HepG2 (cell line): Measurements from ENCODE around the gene DSC3. TPM values are rescaled to one million over a fixed set of nuclear protein-coding genes. Genes with fewer than 3 reads are reported as not detected.
"Not testable (repeated sequence)": the region's sequence is repeated elsewhere in the genome, so short reads cannot be mapped to it uniquely, and the experiment has no call there.

Experiments
- ATAC-seq: fragments of 200-7000 bp; cut with Tn5 transposase; 3 replicates; pipeline ENCODE4 v1.9.1; 2020; ENCODE audit warnings: mild to moderate bottlenecking, moderate library complexity
- BruUV-seq: library from RNA; stranded (reverse); fragments of 400-500 nt; replicated peaks from 2 replicates; lab custom pipeline; 2021; lab: Mats Ljungman, UMichigan
- CTCF ChIA-PET: fragments of 300-600 bp; formaldehyde crosslinking; extraction: SDS; loops from one replicate; lab custom pipeline; 2021; ENCODE audit warnings: low total read pairs, inconsistent platforms, low intra/inter-chr PET ratio; lab: Yijun Ruan, JAX
- POLR2A ChIA-PET: fragments of 350-600 bp; sonication (Branson Sonifier 250); formaldehyde crosslinking; loops from one replicate; lab custom pipeline; 2020; ENCODE audit warnings: antibody characterized with exemption, inconsistent platforms; lab: Yijun Ruan, JAX
- DNase-seq: peaks from one replicate; pipeline ENCODE4 v3.0.0-alpha.2; 2015; ENCODE audit warnings: low spot score
- FAIRE-seq: peaks from 3 replicates; lab custom pipeline; 2011; peaks lifted over from hg19 to GRCh38; lab: Jason Lieb, UNC
- H2AFZ ChIP-seq: one replicate; pipeline ENCODE4 v1.6.1; 2011; ENCODE audit warnings: low read length, inconsistent platforms
- H3K27ac ChIP-seq: fragments of 300-600 bp; 3 replicates; pipeline ENCODE4 v1.8.0; 2011; ENCODE audit warnings: mixed run types, mild to moderate bottlenecking, mixed read lengths, low read length, inconsistent platforms; ENCODE audit not compliant: insufficient read depth; ENCODE audit errors: extremely low read length
- H3K27me3 ChIP-seq, 2 experiments: fragments of 200-600 bp in 1 of 2; 2 replicates in 1 of 2; 3 replicates in 1 of 2; pipeline versions ENCODE4 v1.6.0 to v1.8.0; 2011; ENCODE audit warnings: low read length in 2 of 2, mild to moderate bottlenecking in 2 of 2, moderate library complexity in 2 of 2, inconsistent platforms in 1 of 2; ENCODE audit not compliant: insufficient read depth in 2 of 2, control insufficient read depth in 1 of 2
- H3K36me3 ChIP-seq, 2 experiments: fragments of 200-600 bp in 1 of 2; replicated peaks in 1 of 2; 2 replicates in 1 of 2; 3 replicates in 1 of 2; pipeline versions ENCODE4 v1.5.1 to v1.8.0; 2011; ENCODE audit warnings: low read length in 2 of 2, inconsistent platforms in 1 of 2; ENCODE audit not compliant: insufficient read depth in 2 of 2, control insufficient read depth in 1 of 2
- H3K4me1 ChIP-seq: 2 replicates; pipeline ENCODE4 v1.5.1; 2012; ENCODE audit warnings: low read length, inconsistent platforms; ENCODE audit not compliant: insufficient read depth
- H3K4me2 ChIP-seq: 2 replicates; pipeline ENCODE4 v1.6.0; 2011; ENCODE audit warnings: low read depth, low read length, inconsistent platforms
- H3K4me3 ChIP-seq, 3 experiments: fragments of 200-600 bp in 1 of 3; sonication (generic), shearing (Covaris generic) in 1 of 3; replicated peaks in 1 of 3; 2 replicates each; pipeline ENCODE4 v1.5.1; 2011 to 2016; ENCODE audit warnings: low read length in 3 of 3, inconsistent platforms in 2 of 3, low read depth in 2 of 3, mild to moderate bottlenecking in 2 of 3, control low read depth in 1 of 3, mixed read lengths in 1 of 3; ENCODE audit not compliant: insufficient read depth in 1 of 3
- H3K79me2 ChIP-seq: one replicate; pipeline ENCODE4 v1.6.1; 2011; ENCODE audit warnings: low read length, inconsistent platforms; ENCODE audit not compliant: insufficient read depth
- H3K9ac ChIP-seq: 2 replicates; pipeline ENCODE4 v1.6.0; 2011; ENCODE audit warnings: mild to moderate bottlenecking, low read depth, low read length, inconsistent platforms; ENCODE audit not compliant: insufficient read depth
- H3K9me3 ChIP-seq: 2 replicates; pipeline ENCODE4 v1.5.1; 2012; ENCODE audit warnings: mild to moderate bottlenecking, low read length
- H4K20me1 ChIP-seq: 2 replicates; pipeline ENCODE4 v1.6.0; 2011; ENCODE audit warnings: inconsistent platforms, mild to moderate bottlenecking, low read length, moderate library complexity; ENCODE audit not compliant: insufficient read depth
- AGO2 ChIP-seq: fragments of 200-400 bp; formaldehyde crosslinking; optimal IDR thresholded peaks from 2 replicates; pipeline ENCODE3; 2017; ENCODE audit warnings: mild to moderate bottlenecking, low read depth, low read length, moderate library complexity
- FLYWCH1 ChIP-seq: sonication (generic); formaldehyde crosslinking; IDR thresholded peaks from 2 replicates; pipeline ENCODE4 v1.8.1; 2023; ENCODE audit warnings: mild to moderate bottlenecking, missing genetic modification reagents
- KAT8 ChIP-seq: IDR thresholded peaks from 2 replicates; pipeline ENCODE4 v1.6.1; 2016; ENCODE audit warnings: missing genetic modification reagents, missing compliant biosample characterization
- KDM2A ChIP-seq: sonication (generic); formaldehyde crosslinking; IDR thresholded peaks from 2 replicates; pipeline ENCODE4 v1.4.0; 2020; ENCODE audit warnings: low read depth, missing genetic modification reagents, borderline replicate concordance
- NFYB ChIP-seq: sonication (generic); formaldehyde crosslinking; IDR thresholded peaks from 2 replicates; pipeline ENCODE4 v1.4.0; 2020; ENCODE audit warnings: missing genetic modification reagents
- NONO ChIP-seq, 2 experiments: fragments of 450-650 bp in 1 of 2; sonication (generic) in 1 of 2; formaldehyde crosslinking in 1 of 2; IDR thresholded peaks in 1 of 2; conservative IDR thresholded peaks in 1 of 2; 2 replicates each; pipeline versions ENCODE4 v1.6.1 to v1.8.0; 2017 to 2022; ENCODE audit warnings: mild to moderate bottlenecking in 1 of 2, missing genetic modification reagents in 1 of 2, moderate library complexity in 1 of 2
- SAFB2 ChIP-seq: sonication (generic); formaldehyde crosslinking; IDR thresholded peaks from 2 replicates; pipeline ENCODE4 v1.5.1; 2020; ENCODE audit warnings: missing genetic modification reagents, low read depth, mild to moderate bottlenecking, borderline replicate concordance
- SRSF1 ChIP-seq: fragments of 200-400 bp; formaldehyde crosslinking; optimal IDR thresholded peaks from 2 replicates; pipeline ENCODE3; 2017; ENCODE audit warnings: mild to moderate bottlenecking, low read depth, low read length, moderate library complexity
- TAF1 ChIP-seq: sonication (generic); formaldehyde crosslinking; IDR thresholded peaks from 2 replicates; pipeline ENCODE4 v1.4.0; 2020; ENCODE audit warnings: missing genetic modification reagents
- TSC22D2 ChIP-seq: sonication (generic); formaldehyde crosslinking; IDR thresholded peaks from 2 replicates; pipeline ENCODE4 v1.5.1; 2020; ENCODE audit warnings: missing genetic modification reagents, mild to moderate bottlenecking, borderline replicate concordance
- ZMYM2 ChIP-seq: sonication (generic); formaldehyde crosslinking; IDR thresholded peaks from 2 replicates; pipeline ENCODE4 v1.8.0; 2022; ENCODE audit warnings: mild to moderate bottlenecking, missing genetic modification reagents
- ZNF629 ChIP-seq: sonication (generic); formaldehyde crosslinking; conservative IDR thresholded peaks from 2 replicates; pipeline ENCODE4 v1.5.0; 2020; ENCODE audit warnings: missing genetic modification reagents
- WGBS: methylation state at CpG from one replicate; pipeline ENCODE4 v1.1.6; 2017; ENCODE audit warnings: low lambda C conversion rate; 5-methylcytosine and 5-hydroxymethylcytosine counted together
- in situ Hi-C: cut with HindIII; loops from 2 replicates; pipeline ENCODE4 v1.10.0; 2017; ENCODE audit warnings: low pct_unique_long_range_greater_than_20kb; ENCODE audit not compliant: extremely low pct_ligation_motif_present
- intact Hi-C: fragments of 100-400 bp; cut with micrococcal nuclease; formaldehyde crosslinking; loops from one replicate; pipeline ENCODE4 v1.10.0; 2022; ENCODE audit not compliant: unreplicated experiment
- polyA plus RNA-seq, 8 experiments: library from polyadenylated mRNA; depleted of rRNA in 3 of 8; stranded (reverse) in 7 of 8; unstranded in 1 of 8; fragments of >200 nt; fragmentation: Illumina TruSeq in 4 of 8; extraction: Trizol in 4 of 8; gene quantifications; 2 replicates each; pipeline versions ENCODE4 v1.2.1 to v1.2.3, GENCODE V29; 2011 to 2016; ENCODE audit warnings: low read depth in 4 of 8, missing spikeins in 1 of 8, mixed read lengths in 1 of 8; ENCODE audit not compliant: insufficient read depth in 1 of 8
- total RNA-seq, 5 experiments: library from RNA; depleted of rRNA; stranded (reverse); fragments of >200 nt; fragmentation: Illumina TruSeq; extraction: Trizol; gene quantifications; 2 replicates each; pipeline ENCODE4 v1.2.3, GENCODE V29; 2016; ENCODE audit warnings: low read depth in 1 of 5
- TF ChIP-seq, protein P1 (sequence below): sonication (generic); formaldehyde crosslinking; IDR thresholded peaks from 2 replicates; pipeline ENCODE4 v1.4.0; 2020; ENCODE audit warnings: mild to moderate bottlenecking, missing genetic modification reagents
- TF ChIP-seq, protein P2 (sequence below): sonication (generic); formaldehyde crosslinking; IDR thresholded peaks from 2 replicates; pipeline ENCODE4 v1.5.1; 2020; ENCODE audit warnings: missing genetic modification reagents, mild to moderate bottlenecking, borderline replicate concordance

DSC3 gene
- total and polyA plus RNA-seq, 2 of the 13 experiments (the other 11 are each of a cell fraction or from before 2014, with no cell fraction given) = 0.05 to 0.38 TPM

DNA sequence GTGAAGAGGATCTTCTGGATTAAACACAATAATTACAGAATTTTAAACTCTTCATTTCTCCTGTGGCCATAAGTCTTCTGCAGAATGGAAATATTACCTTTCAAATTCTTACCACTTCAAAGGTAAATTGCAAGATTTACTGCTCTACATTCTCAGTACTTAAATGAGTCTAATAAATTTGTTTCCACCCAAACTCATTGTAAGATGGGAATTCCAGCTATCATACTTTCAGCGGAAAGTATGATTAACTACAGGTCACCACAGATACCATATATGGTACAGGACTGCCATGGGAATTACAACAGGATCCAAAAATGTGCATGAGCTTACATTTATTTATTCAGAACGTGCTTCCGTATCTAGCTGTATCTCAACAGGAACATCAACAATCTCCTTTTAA lies 3.1 kb downstream of the DSC3 start (continued):
- no peak for TF ChIP-seq TSC22D2
- TF ChIP-seq NONO (IDR thresholded peaks at IDR 0.05) = no peak
- TF ChIP-seq NONO (CRISPR knock-in tag; conservative IDR thresholded peaks at IDR 0.05) = no peak
- TF ChIP-seq AGO2 = no peak
- no peak for TF ChIP-seq KDM2A (CRISPR knock-in tag)
- no peak for TF ChIP-seq TAF1 (CRISPR knock-in tag)

DNA sequence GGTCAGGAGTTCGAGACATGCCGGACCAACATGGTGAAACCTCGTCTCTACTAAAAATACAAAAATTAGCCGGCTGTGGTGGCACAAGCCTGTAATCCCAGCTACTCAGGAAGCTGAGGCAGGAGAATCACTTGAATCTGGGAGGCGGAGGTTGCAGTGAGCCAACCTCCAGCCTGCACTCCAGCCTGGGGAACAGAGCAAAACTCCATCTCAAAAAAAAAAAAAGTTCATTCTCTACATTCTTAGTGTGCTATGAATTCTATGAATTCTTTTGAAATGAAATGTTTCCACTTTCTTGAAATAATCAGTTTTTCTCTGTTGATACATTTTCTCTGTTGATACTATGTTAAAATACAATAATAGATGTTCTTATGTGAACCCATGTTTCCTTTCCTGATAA lies 4.9 kb downstream of the DSC3 start:
- FAIRE-seq, H3K9ac ChIP-seq, BruUV-seq, intact Hi-C loops, DNase-seq, H3K36me3 ChIP-seq, H3K9me3 ChIP-seq, H3K79me2 ChIP-seq, H3K27ac ChIP-seq, H3K27me3 ChIP-seq, CTCF ChIA-PET, H4K20me1 ChIP-seq, in situ Hi-C loops, POLR2A ChIA-PET, ATAC-seq, H3K4me1 ChIP-seq, H3K4me2 ChIP-seq, H3K4me3 ChIP-seq, H2AFZ ChIP-seq: not testable (repeated sequence)
- WGBS = 64% methylated on average over 5 of the region's 5 CpGs

DNA sequence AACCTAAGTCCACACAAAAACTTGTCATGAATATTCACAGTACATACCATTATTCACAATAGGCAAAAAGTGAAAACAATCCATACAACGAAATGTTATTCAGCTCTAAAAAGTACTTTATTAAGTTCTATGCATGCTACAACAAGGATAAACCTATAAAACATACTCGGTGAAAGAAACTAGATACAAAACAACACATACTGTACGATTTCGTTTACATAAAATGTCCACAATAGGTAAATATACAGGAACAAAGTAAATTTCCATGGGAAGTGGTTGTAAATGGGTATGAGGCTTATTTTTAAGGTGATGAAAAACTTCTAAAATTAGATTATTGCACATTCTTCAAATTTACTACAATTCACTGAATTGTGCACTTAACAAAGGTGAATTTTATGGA lies 8.0 kb downstream of the DSC3 start:
- Histone ChIP-seq H3K27ac (no peak overlapping the region), H3K27me3 (no peaks in the 10 kb centered on the region), H3K9ac (no peak overlapping the region), H3K9me3 (no peaks in the 10 kb centered on the region), H2AFZ (no peak overlapping the region), H3K4me1 (no peaks in the 10 kb centered on the region), H3K36me3 (no peaks in the 10 kb centered on the region), H3K4me2 (no peak overlapping the region), H4K20me1 (no peaks in the 10 kb centered on the region), H3K4me3 (no peak overlapping the region), H3K79me2 (no peaks in the 10 kb centered on the region)
- whole genome bisulfite sequencing = 31% methylated on average over 4 of the region's 4 CpGs
- ATAC-seq (no peak), DNase-seq (no peak), FAIRE-seq (no peak)
- ChIA-PET CTCF (no interaction called here), POLR2A (no interaction called here)
- intact Hi-C loops = no loop called here
- BruUV-seq = no TSS peak
- in situ Hi-C loops = no loop called here
- TF ChIP-seq ZNF629 (no peak), KAT8 (no peak), ZMYM2 (CRISPR knock-in tag) (no peak), SAFB2 (CRISPR knock-in tag) (no peak), NFYB (no peak), FLYWCH1 (CRISPR knock-in tag) (no peak), SRSF1 (no peak)
- TF ChIP-seq, protein P1, sequence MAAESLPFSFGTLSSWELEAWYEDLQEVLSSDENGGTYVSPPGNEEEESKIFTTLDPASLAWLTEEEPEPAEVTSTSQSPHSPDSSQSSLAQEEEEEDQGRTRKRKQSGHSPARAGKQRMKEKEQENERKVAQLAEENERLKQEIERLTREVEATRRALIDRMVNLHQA (CRISPR knock-in tag) = no peak
- TF ChIP-seq, protein P2, sequence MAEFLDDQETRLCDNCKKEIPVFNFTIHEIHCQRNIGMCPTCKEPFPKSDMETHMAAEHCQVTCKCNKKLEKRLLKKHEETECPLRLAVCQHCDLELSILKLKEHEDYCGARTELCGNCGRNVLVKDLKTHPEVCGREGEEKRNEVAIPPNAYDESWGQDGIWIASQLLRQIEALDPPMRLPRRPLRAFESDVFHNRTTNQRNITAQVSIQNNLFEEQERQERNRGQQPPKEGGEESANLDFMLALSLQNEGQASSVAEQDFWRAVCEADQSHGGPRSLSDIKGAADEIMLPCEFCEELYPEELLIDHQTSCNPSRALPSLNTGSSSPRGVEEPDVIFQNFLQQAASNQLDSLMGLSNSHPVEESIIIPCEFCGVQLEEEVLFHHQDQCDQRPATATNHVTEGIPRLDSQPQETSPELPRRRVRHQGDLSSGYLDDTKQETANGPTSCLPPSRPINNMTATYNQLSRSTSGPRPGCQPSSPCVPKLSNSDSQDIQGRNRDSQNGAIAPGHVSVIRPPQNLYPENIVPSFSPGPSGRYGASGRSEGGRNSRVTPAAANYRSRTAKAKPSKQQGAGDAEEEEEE (CRISPR knock-in tag) = no peak
